ENCODE results near the gene SIAH3.

GRCh38 chr13:45778882-45779281 is 72.7 kb downstream of the SIAH3 start:
- no peak for TF ChIP-seq CTCF (IDR thresholded peaks at IDR 0.05; ENCODE audit: low read depth, low read length, poor library complexity, severe bottlenecking)
- no peak for TF ChIP-seq EZH2phosphoT487 (IDR thresholded peaks at IDR 0.05; ENCODE audit: borderline replicate concordance, low read length)
